Gastroesophageal sphincter (tissue), 3 donors: ENCODE data around the gene PLA2G4B.

Source experiments
- CTCF ChIP-seq, 4 experiments: fragments of 200-600 bp in 2 of 4; fragments of 450-650 bp in 2 of 4; sonication (generic) in 1 of 4; IDR thresholded peaks; one replicate each; pipeline ENCODE4 v1.5.1; 2017 to 2019; ENCODE audit warnings: antibody characterized with exemption in 4 of 4, mild to moderate bottlenecking in 2 of 4, moderate library complexity in 2 of 4
- EP300 ChIP-seq: sonication (generic); formaldehyde crosslinking; IDR thresholded peaks from one replicate; pipeline ENCODE4 v1.6.1; 2017; ENCODE audit warnings: antibody characterized with exemption, mild to moderate bottlenecking
- POLR2A ChIP-seq, 2 donors: fragments of 450-650 bp; IDR thresholded peaks; one replicate each; pipeline ENCODE4 v1.6.1; 2017; ENCODE audit warnings: antibody characterized with exemption in 2 of 2, mild to moderate bottlenecking in 2 of 2, moderate library complexity in 1 of 2

GRCh38 chr15:41857316-41857715 lies 18.7 kb downstream of the PLA2G4B start:
- no peak for TF ChIP-seq POLR2A (IDR thresholded peaks at IDR 0.05)
- no peak for TF ChIP-seq EP300
- TF ChIP-seq CTCF (IDR thresholded peaks at IDR 0.05), result no peak
